ENCODE data around the gene BECN2.

The BECN2 gene

GRCh38 chr1:242005866-242006535, 48.4 kb downstream of the BECN2 start:
- no peaks in the 10 kb centered on the region for H3K36me3 ChIP-seq (ENCODE audit: insufficient read depth, low read length)
- no peaks in the 10 kb centered on the region for H3K4me1 ChIP-seq (ENCODE audit: insufficient read depth, low read length, severe bottlenecking)
- no peak overlapping the region for H2AFZ ChIP-seq (ENCODE audit: low read length)
- H3F3A ChIP-seq (ENCODE audit: insufficient read depth, low read length), result no peaks in the 10 kb centered on the region
- H3K4me2 ChIP-seq (ENCODE audit: low read length), result no peak overlapping the region
- H3K4me3 ChIP-seq (ENCODE audit: low read depth, low read length, poor library complexity, severe bottlenecking), result no peak overlapping the region
- H3K9me3 ChIP-seq (ENCODE audit: low read length), result no peaks in the 10 kb centered on the region
- TF ChIP-seq CTCF (IDR thresholded peaks at IDR 0.05; ENCODE audit: low read length), result no peak
- TF ChIP-seq EZH2 (IDR thresholded peaks at IDR 0.05; ENCODE audit: borderline replicate concordance, low read length), result no peak
- H3K9ac ChIP-seq (ENCODE audit: low read length), result no peak overlapping the region
- H3K9me2 ChIP-seq (ENCODE audit: low read depth, low read length), result no peaks in the 10 kb centered on the region
- H3K27me3 ChIP-seq (ENCODE audit: insufficient read depth, low read length), result no peaks in the 10 kb centered on the region
- no peaks in the 10 kb centered on the region for H4K20me1 ChIP-seq (ENCODE audit: insufficient read depth, low read length)
- no peak overlapping the region for H3K27ac ChIP-seq (ENCODE audit: low read depth, low read length, poor library complexity, severe bottlenecking)
- no peaks in the 10 kb centered on the region for H3K79me2 ChIP-seq (ENCODE audit: insufficient read depth, low read length)

GRCh38 chr1:242006976-242007375, 49.4 kb downstream of the BECN2 start:
- Histone ChIP-seq H3K27me3 (ENCODE audit: insufficient read depth, low read length) (no peaks in the 10 kb centered on the region), H3K4me1 (ENCODE audit: insufficient read depth, low read length, severe bottlenecking) (no peaks in the 10 kb centered on the region), H3K9me2 (ENCODE audit: low read depth, low read length) (no peaks in the 10 kb centered on the region), H3K27ac (ENCODE audit: low read depth, low read length, poor library complexity, severe bottlenecking) (no peak overlapping the region), H2AFZ (ENCODE audit: low read length) (no peak overlapping the region), H3K4me3 (ENCODE audit: low read depth, low read length, poor library complexity, severe bottlenecking) (no peak overlapping the region), H3F3A (ENCODE audit: insufficient read depth, low read length) (no peaks in the 10 kb centered on the region), H3K4me2 (ENCODE audit: low read length) (no peak overlapping the region), H3K9ac (ENCODE audit: low read length) (no peak overlapping the region), H3K79me2 (ENCODE audit: insufficient read depth, low read length) (no peaks in the 10 kb centered on the region), H3K36me3 (ENCODE audit: insufficient read depth, low read length) (no peaks in the 10 kb centered on the region), H4K20me1 (ENCODE audit: insufficient read depth, low read length) (no peaks in the 10 kb centered on the region), H3K9me3 (ENCODE audit: low read length) (no peaks in the 10 kb centered on the region)
- no peak for TF ChIP-seq CTCF (IDR thresholded peaks at IDR 0.05; ENCODE audit: low read length)
- TF ChIP-seq EZH2 (IDR thresholded peaks at IDR 0.05; ENCODE audit: borderline replicate concordance, low read length), result no peak
